IMR-90 (cell line): ENCODE results near the gene TMEM181.

Experiments used
- POLR2A ChIP-seq: IDR thresholded peaks from 2 replicates; pipeline ENCODE4 v1.6.1; 2012; ENCODE audit warnings: mild to moderate bottlenecking, low read depth, low read length
- TF ChIP-seq, protein P1 (sequence below): conservative IDR thresholded peaks from 2 replicates; pipeline ENCODE4 v1.5.1; 2012; ENCODE audit warnings: mild to moderate bottlenecking, low read depth, low read length, improper control_type of control experiment

DNA sequence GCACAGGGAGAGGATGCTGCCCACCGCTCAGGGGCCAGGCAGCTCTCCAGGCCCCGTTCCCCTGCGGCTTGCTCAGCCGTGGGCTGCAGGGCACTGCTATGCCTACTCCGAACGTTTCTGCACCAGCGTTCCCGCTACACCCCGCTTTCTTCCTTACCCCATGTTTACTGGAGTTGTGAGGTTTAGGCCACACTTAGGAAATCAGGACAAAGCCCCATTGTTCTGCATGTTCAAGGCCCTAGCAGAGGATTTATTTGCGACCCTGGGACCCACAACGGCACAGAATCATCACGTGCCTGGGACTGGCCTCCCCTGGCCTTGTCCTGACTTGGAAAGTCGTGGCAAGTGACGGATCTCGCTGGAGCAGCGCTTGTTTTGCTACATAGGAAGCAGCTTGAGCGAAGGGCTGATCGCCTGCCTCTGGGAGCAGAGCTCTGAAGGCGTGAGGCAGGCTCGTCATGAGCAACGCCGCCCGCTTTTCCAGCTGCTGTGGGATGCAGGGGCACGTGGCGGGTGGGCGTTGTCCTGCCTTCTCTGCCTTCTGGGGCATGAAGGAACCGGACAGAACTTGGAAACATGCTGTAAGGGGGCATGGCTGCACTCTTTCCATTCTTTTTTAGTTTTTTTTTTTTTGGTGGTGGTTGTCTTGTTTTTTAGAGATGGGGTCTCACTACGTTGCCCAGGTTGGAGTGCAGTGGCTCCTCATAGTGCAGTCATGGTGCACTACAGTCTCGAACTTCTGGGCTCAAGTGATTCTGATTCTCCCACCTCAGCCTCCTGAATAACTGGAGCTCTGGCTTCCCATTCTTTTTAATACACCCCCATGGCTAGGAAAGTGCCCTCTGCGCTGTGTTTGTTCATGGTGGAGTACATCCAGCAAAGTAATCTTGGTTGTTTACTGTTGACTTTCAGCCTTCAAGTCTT, 14.6 kb upstream of the TMEM181 start:
- TF ChIP-seq POLR2A, result no peak
- TF ChIP-seq, protein P1, sequence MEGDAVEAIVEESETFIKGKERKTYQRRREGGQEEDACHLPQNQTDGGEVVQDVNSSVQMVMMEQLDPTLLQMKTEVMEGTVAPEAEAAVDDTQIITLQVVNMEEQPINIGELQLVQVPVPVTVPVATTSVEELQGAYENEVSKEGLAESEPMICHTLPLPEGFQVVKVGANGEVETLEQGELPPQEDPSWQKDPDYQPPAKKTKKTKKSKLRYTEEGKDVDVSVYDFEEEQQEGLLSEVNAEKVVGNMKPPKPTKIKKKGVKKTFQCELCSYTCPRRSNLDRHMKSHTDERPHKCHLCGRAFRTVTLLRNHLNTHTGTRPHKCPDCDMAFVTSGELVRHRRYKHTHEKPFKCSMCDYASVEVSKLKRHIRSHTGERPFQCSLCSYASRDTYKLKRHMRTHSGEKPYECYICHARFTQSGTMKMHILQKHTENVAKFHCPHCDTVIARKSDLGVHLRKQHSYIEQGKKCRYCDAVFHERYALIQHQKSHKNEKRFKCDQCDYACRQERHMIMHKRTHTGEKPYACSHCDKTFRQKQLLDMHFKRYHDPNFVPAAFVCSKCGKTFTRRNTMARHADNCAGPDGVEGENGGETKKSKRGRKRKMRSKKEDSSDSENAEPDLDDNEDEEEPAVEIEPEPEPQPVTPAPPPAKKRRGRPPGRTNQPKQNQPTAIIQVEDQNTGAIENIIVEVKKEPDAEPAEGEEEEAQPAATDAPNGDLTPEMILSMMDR, result no peak
